ENCODE measurements around the gene CCNQ.

The CCNQ gene

DNA sequence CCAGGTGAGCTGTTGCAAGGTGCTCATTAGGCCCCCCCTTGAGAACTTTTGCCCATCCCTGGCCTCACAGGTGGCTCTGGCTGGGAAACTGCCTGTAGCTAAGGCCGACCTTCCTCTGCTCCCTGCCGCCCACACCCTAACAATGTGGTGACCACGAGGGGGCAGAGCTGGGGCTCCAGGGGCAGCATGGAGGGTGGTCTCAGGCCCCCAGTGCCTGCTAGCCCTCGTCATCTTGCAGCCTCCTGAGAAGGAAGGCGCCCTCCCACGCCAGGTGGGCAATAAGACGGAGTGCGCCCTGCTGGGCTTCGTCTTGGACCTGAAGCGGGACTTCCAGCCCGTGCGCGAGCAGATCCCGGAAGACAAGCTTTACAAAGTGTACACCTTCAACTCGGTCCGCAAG is 49.1 kb downstream of the CCNQ start:
- ChIA-PET POLR2A (no interaction called here), CTCF (interaction anchor here (3.2 kb wide), 1 partner anchor 10 kb away, joined by 18 read pairs; no protein-coding TSS in a partner anchor)
- DNase-seq (ENCODE audit: extremely low spot score): no peak
- no peak for TF ChIP-seq CTCF (IDR thresholded peaks at IDR 0.05; ENCODE audit: control extremely low read depth, extremely low read depth, low read depth, missing control alignments)

DNA sequence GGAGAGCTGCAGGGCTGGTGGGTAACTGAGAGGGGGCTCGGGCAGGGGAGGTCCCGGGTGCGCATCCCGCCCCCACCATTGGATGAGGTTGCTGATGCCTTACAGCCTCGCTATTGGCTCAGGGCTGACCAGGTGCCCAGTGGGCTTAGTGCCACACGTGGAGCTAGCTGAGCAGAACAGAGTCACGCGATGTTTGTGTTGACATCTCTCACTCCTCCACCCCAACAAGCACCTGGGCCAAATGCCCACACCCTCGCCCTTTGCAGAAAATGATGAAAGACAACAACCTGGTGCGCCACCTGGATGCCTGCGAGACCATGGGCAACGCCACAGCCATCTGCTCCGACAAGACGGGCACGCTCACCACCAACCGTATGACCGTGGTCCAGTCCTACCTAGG is 49.7 kb downstream of the CCNQ start:
- TF ChIP-seq CTCF (IDR thresholded peaks at IDR 0.05; ENCODE audit: control extremely low read depth, extremely low read depth, low read depth, missing control alignments): no peak
- no peak for DNase-seq (ENCODE audit: extremely low spot score)
- ChIA-PET POLR2A (no interaction called here), CTCF (interaction anchor here (3.2 to 3.9 kb wide), 2 partner anchors 10 to 118 kb away, joined by 14 to 18 read pairs; no protein-coding TSS in a partner anchor)

GRCh38 chrX:153547195-153547594 is 51.7 kb downstream of the CCNQ start:
- POLR2A ChIA-PET: no interaction called here
- no peak for TF ChIP-seq CTCF (IDR thresholded peaks at IDR 0.05; ENCODE audit: control extremely low read depth, extremely low read depth, low read depth, missing control alignments)
- CTCF ChIA-PET: interaction anchor here (3.9 kb wide), 1 partner anchor 120 kb away, joined by 14 read pairs; no protein-coding TSS in a partner anchor
- DNase-seq (ENCODE audit: extremely low spot score): no peak

DNA sequence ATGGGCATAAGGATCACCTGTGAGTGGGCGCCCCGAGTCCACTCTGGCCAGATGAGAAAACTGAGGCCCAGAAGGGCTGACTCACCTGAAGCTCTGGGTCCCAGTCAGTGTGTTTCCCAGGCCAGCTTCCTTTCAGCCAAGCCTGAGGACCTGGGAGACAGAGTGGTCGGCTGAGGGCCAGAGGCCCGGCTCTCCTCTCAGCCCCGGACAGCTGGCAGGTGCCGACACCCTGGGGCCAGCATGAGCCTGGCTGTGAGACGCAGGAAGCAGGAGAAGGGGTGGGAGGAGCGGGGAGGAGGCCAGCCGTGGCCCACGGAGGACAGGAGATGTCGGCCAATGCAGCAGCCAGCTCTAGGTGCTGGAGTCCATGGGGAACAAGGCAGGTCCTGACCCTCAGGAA is 52.6 kb downstream of the CCNQ start:
- no peak for DNase-seq (ENCODE audit: extremely low spot score)
- TF ChIP-seq CTCF (IDR thresholded peaks at IDR 0.05; ENCODE audit: control extremely low read depth, extremely low read depth, low read depth, missing control alignments): no peak
- ChIA-PET CTCF (interaction anchor here (1.1 to 3.9 kb wide), 4 partner anchors 8 to 121 kb away, joined by 3 to 14 read pairs (median 4); no protein-coding TSS in a partner anchor), POLR2A (no interaction called here)

DNA sequence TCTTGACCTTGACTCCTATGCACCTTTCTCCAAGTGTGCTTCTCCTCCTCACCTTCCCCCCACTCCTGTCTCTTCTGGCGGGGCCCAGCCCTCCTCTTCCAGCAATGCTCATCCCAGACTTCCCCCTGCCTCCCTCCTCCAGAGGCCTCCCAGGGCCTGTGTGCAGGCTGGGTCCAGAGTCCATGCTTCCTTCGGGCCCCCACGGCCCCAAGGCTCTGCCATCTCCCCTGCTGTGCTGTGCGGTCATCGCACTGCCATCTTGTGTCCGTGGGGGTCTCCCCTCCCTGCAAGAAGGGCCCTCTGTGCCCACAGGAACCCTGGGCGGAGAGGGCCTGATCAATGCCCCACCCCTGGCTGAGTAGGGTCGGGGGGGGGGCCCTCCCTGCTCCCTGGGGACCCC is 54.2 kb downstream of the CCNQ start:
- ChIA-PET CTCF (no interaction called here), POLR2A (no interaction called here)
- TF ChIP-seq CTCF (IDR thresholded peaks at IDR 0.05; ENCODE audit: control extremely low read depth, extremely low read depth, low read depth, missing control alignments): no peak
- no peak for DNase-seq (ENCODE audit: extremely low spot score)

- no peak for TF ChIP-seq CTCF (IDR thresholded peaks at IDR 0.05; ENCODE audit: control extremely low read depth, extremely low read depth, low read depth, missing control alignments)
- no peak for DNase-seq (ENCODE audit: extremely low spot score)
- ChIA-PET POLR2A (no interaction called here), CTCF (interaction anchor here (0.9 to 5.5 kb wide), 23 partner anchors 9 to 507 kb away, joined by 3 to 118 read pairs (median 5); partner anchors contain the start of gene SLC6A8)
These were observed 59.0 kb downstream of the CCNQ start for GRCh38 chrX:153539979-153540358.
